NCI-H226 (cell line): ENCODE data around the gene PSG2.
"Not testable (repeated sequence)": the region's sequence is repeated elsewhere in the genome, so short reads cannot be mapped to it uniquely, and the experiment has no call there.

Experiments used
- DNase-seq: peaks from one replicate; pipeline ENCODE4 v3.0.0-alpha.2; 2015

The PSG2 gene

DNA sequence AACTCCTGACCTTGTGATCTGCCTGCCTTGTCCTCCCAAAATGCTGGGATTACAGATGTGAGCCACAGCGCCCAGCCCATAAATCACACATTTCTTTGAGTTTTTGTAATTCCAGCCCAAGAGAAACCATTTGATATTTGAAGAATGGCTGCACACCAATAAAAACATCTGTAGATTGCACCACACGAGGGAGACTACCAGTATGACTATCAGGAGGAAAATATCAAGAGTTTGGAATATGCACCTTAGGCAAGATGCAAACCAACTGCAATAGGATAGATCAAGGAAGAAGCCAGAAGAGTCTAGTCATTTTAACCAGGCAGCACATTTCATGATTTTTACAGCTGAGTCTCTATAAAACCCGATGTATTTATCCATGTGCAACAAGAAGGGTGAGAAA is 20.1 kb downstream of the PSG2 start:
- DNase-seq, result not testable (repeated sequence)

DNA sequence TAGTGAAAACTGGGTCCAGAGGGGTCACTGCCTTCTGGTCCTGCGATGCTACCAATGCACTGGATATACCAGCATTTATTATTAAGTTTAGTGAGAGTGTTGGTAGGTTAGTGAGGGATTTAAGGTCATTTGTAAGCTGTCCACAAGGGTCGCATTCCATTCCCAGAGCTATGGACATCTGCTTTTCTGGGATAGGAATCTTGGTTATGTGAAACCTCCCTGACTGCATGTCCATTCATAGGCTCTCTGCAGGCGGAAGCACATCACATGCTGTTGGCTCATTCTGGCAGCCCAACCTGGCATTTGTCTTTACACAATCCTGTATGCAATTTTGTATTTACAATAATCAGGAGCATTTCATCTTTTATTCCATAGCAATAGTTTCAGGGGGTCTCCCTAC is 21.2 kb downstream of the PSG2 start:
- peak; percentile 44 for DNase-seq

DNA sequence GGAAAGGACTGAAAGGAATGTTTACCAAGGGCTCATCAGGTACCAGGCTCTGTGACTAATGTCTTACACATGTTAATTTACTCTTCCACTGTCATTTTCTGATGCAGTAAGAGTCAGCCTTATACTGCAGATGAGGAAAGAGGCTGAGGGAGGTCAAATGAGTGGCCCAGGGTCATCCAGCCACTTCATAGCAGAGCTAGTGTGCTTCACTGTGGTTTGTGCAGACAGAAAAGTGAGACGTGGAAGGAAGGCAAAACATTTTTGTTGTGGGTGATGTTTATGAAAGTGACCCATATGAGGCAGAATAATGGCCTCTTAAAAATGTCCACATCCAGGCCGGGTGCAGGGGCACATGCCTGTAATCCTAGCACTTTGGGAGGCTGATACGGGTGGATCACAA is 22.2 kb downstream of the PSG2 start:
- DNase-seq, result peak; percentile 61

- DNase-seq, result not testable (repeated sequence)
Observed at GRCh38 chr19:43059482-43059881, 23.0 kb downstream of the PSG2 start.

GRCh38 chr19:43058440-43058839 is 24.1 kb downstream of the PSG2 start:
- not testable (repeated sequence) for DNase-seq

DNA sequence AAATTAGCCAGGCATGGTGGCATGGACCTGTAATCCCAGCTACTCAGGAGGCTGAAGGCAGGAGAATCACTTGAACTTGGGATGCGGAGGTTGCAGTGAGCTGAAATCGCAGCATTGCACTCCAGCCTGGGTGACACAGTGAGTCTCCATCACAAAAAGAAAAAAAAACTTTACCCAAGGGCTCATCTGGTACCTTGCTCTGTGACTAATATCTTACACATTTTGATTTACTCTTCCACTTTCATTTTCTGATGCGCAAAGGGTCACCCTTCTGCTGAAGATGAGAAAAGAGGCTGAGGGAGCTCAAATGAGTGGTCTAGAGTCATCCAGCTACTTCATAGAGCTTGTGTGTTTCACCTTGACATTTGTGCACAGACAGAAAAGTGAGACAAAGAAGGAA is 34.5 kb downstream of the PSG2 start:
- DNase-seq, result not testable (repeated sequence)

DNA sequence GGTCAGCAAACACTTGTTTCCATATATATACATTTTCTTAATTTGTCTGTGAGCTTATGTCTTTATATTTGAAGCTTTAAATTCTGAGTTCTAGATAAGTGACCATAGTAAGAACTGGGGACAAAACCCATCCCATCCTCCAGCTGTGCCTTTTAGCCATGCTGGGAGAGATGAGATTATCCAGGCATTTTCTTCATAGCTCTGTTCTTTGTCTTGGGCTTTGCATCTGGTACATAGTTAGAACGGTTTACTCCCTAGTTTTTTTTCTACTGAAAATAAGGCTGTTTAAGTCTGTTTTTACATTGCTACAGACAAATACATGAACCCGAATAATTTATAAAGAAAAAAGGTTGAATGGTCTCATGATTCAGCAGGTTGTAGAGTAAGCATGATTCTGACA is 35.9 kb downstream of the PSG2 start:
- DNase-seq, result not testable (repeated sequence)

- DNase-seq, result not testable (repeated sequence)
Observed at GRCh38 chr19:43043492-43044180, 38.9 kb downstream of the PSG2 start.

DNA sequence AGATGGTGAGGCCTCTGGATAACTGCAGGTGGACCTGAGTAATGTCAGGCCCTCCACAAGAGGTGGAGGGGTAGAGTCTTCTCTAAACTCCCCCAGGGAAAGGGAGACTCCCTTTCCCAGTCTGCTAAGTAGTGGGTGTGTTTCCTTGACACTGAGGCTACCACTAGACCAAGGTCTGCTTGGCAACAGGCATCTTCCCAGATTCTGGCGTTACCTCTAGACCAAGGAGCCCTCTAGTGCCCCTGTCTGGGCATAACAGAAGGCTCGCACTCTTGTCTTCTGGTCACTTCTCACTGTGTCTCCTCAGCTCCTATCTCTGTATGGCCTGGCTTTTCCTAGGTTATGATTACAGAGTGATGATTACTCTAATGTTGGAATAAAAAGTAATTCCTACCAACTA is 50.9 kb downstream of the PSG2 start:
- peak; percentile 70 for DNase-seq

DNA sequence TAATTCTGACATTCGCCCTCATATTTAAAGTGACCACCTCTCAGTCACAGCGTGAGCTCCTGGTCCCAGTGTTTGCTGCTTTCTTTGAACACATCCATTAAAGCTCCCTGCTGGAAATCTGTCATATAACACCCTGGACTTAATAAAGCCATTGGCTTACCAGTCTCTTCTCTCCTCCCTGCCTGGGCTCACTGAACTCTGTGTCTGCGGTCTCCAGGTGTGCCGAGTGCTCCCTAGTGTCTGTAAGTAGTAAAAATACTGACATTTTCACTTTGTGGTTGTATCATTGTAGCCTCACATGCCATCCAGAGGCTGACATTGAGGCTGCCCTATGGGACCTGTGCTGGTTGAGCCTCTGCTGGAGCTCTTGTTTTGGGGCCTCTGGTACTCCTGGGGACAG is 53.6 kb downstream of the PSG2 start:
- DNase-seq, result no peak

GRCh38 chr19:43027985-43028384 is 54.5 kb downstream of the PSG2 start:
- DNase-seq, result not testable (repeated sequence)

GRCh38 chr19:43027061-43027460 is 55.4 kb downstream of the PSG2 start:
- not testable (repeated sequence) for DNase-seq

GRCh38 chr19:43026369-43026768 is 56.1 kb downstream of the PSG2 start, which contains the start of gene PSG11:
TSS of gene PSG11 (minus strand) at chr19:43026469. CDS start at chr19:43026372, 97 bp downstream.
- not testable (repeated sequence) for DNase-seq

GRCh38 chr19:43022098-43022497 is 60.4 kb downstream of the PSG2 start:
- peak; percentile 86 for DNase-seq

GRCh38 chr19:43021629-43022028 is 60.9 kb downstream of the PSG2 start:
- peak; percentile 86 for DNase-seq

- not testable (repeated sequence) for DNase-seq
Observed at GRCh38 chr19:43019588-43019987, 62.9 kb downstream of the PSG2 start.
